H1 (cell line): ENCODE measurements around the gene DIP2B. TPM values are rescaled to one million over a fixed set of nuclear protein-coding genes. Genes with fewer than 3 reads are reported as not detected.

ENCODE experiments used
- CTCF ChIA-PET: fragments of 300-600 bp; sonication (Branson Sonifier 250); formaldehyde crosslinking; loops from one replicate; lab custom pipeline; 2021; ENCODE audit not compliant: partially characterized antibody; lab: Charles Lee
- POLR2A ChIA-PET: fragments of 300-600 bp; sonication (Branson Sonifier 250); formaldehyde crosslinking; loops from one replicate; lab custom pipeline; 2021; ENCODE audit warnings: inconsistent platforms; ENCODE audit not compliant: partially characterized antibody; lab: Charles Lee
- DNase-seq, 2 experiments: peaks; one replicate each; pipeline versions ENCODE4 v3.0.0 to v3.0.0-alpha.2; 2010 to 2022; ENCODE audit warnings: low spot score in 2 of 2, low read depth in 1 of 2, mixed read lengths in 1 of 2
- FAIRE-seq: peaks from 2 replicates; lab custom pipeline; 2011; peaks lifted over from hg19 to GRCh38; lab: Jason Lieb, UNC
- H2AFZ ChIP-seq: 2 replicates; pipeline ENCODE4 v1.8.1; 2012; ENCODE audit warnings: low read length, inconsistent platforms
- H2AK5ac ChIP-seq: 2 replicates; pipeline ENCODE4 v1.6.1; 2013; ENCODE audit warnings: low read depth, low read length
- H2BK120ac ChIP-seq: replicated peaks from 2 replicates; pipeline ENCODE3; 2013; ENCODE audit warnings: low read depth, low read length, inconsistent platforms
- H2BK12ac ChIP-seq: 2 replicates; pipeline ENCODE4 v1.6.1; 2013; ENCODE audit warnings: low read depth, low read length
- H2BK15ac ChIP-seq: 2 replicates; pipeline ENCODE4 v1.6.1; 2013; ENCODE audit warnings: low read length
- H2BK20ac ChIP-seq: 2 replicates; pipeline ENCODE4 v1.6.1; 2013; ENCODE audit warnings: low read length
- H2BK5ac ChIP-seq: 2 replicates; pipeline ENCODE4 v1.6.1; 2013; ENCODE audit warnings: low read depth, low read length
- H3K14ac ChIP-seq: 2 replicates; pipeline ENCODE4 v1.6.1; 2013; ENCODE audit warnings: inconsistent platforms; ENCODE audit not compliant: insufficient read length
- H3K18ac ChIP-seq: 2 replicates; pipeline ENCODE4 v1.6.1; 2013; ENCODE audit warnings: low read length; ENCODE audit errors: extremely low read depth
- H3K23ac ChIP-seq: 2 replicates; pipeline ENCODE4 v1.6.1; 2013; ENCODE audit warnings: inconsistent platforms; ENCODE audit not compliant: insufficient read length
- H3K23me2 ChIP-seq: 2 replicates; pipeline ENCODE4 v1.6.1; 2013; ENCODE audit warnings: low read depth, low read length
- H3K27ac ChIP-seq: 2 replicates; pipeline ENCODE4 v1.6.1; 2011; ENCODE audit warnings: low read depth, low read length, inconsistent platforms
- H3K27me3 ChIP-seq, 4 experiments: replicated peaks in 1 of 4; 1 replicate in 1 of 4; 2 replicates in 3 of 4; pipeline versions ENCODE4 v1.6.1 to v1.8.1; 2011 to 2013; ENCODE audit warnings: low read length in 3 of 4, mild to moderate bottlenecking in 3 of 4, inconsistent platforms in 2 of 4, mixed read lengths in 2 of 4, moderate library complexity in 1 of 4; ENCODE audit not compliant: control insufficient read depth in 3 of 4, insufficient read depth in 3 of 4; ENCODE audit errors: extremely low read depth in 1 of 4
- H3K36me3 ChIP-seq, 4 experiments: 2 replicates each; pipeline versions ENCODE4 v1.6.1 to v1.8.1; 2011 to 2013; ENCODE audit warnings: mild to moderate bottlenecking in 4 of 4, low read length in 3 of 4, moderate library complexity in 2 of 4, control low read depth in 1 of 4, inconsistent platforms in 1 of 4; ENCODE audit not compliant: insufficient read depth in 4 of 4, control insufficient read depth in 2 of 4
- H3K4ac ChIP-seq: replicated peaks from 2 replicates; pipeline ENCODE3; 2013; ENCODE audit warnings: low read length, low read depth, mixed read lengths, inconsistent platforms; ENCODE audit not compliant: insufficient read length
- H3K4me1 ChIP-seq, 4 experiments: replicated peaks in 1 of 4; 1 replicate in 1 of 4; 2 replicates in 3 of 4; pipeline versions ENCODE4 v1.6.1 to v1.8.1; 2011 to 2013; ENCODE audit warnings: low read length in 3 of 4, inconsistent platforms in 2 of 4, mixed read lengths in 1 of 4; ENCODE audit not compliant: insufficient read depth in 4 of 4, control insufficient read depth in 3 of 4
- H3K4me2 ChIP-seq, 2 experiments: 2 replicates each; pipeline versions ENCODE4 v1.6.1 to v1.8.1; 2011 to 2013; ENCODE audit warnings: low read depth in 2 of 2, low read length in 2 of 2, control low read depth in 1 of 2, inconsistent platforms in 1 of 2, mild to moderate bottlenecking in 1 of 2; ENCODE audit not compliant: insufficient read depth in 1 of 2
- H3K4me3 ChIP-seq, 4 experiments: fragments of 200-600, 300-600 bp in 1 of 4; sonication (generic), shearing (Covaris generic), sonication (Bioruptor Twin) in 1 of 4; 2 replicates each; pipeline versions ENCODE4 v1.5.1 to v1.8.1; 2011 to 2016; ENCODE audit warnings: low read length in 4 of 4, low read depth in 3 of 4, control low read depth in 2 of 4, inconsistent platforms in 2 of 4, mild to moderate bottlenecking in 2 of 4, mixed read lengths in 1 of 4, moderate library complexity in 1 of 4; ENCODE audit not compliant: insufficient read depth in 2 of 4; ENCODE audit errors: extremely low read depth in 1 of 4
- H3K56ac ChIP-seq: replicated peaks from 2 replicates; pipeline ENCODE3; 2013; ENCODE audit warnings: low read depth, mild to moderate bottlenecking, mixed read lengths, low read length, inconsistent platforms; ENCODE audit not compliant: insufficient read length
- H3K79me1 ChIP-seq: 2 replicates; pipeline ENCODE4 v1.6.1; 2013; ENCODE audit warnings: low read depth, low read length, control low read depth
- H3K79me2 ChIP-seq, 2 experiments: 2 replicates each; pipeline versions ENCODE4 v1.6.1 to v1.8.1; 2012 to 2013; ENCODE audit warnings: low read length in 2 of 2, mild to moderate bottlenecking in 2 of 2, inconsistent platforms in 1 of 2; ENCODE audit not compliant: insufficient read depth in 2 of 2, control insufficient read depth in 1 of 2
- H3K9ac ChIP-seq, 4 experiments: replicated peaks in 1 of 4; 1 replicate in 1 of 4; 2 replicates in 3 of 4; pipeline versions ENCODE4 v1.6.1 to v1.8.1; 2011 to 2013; ENCODE audit warnings: low read depth in 3 of 4, low read length in 3 of 4, control low read depth in 2 of 4, mild to moderate bottlenecking in 2 of 4, moderate library complexity in 2 of 4, inconsistent platforms in 1 of 4; ENCODE audit errors: extremely low read depth in 1 of 4
- H3K9me3 ChIP-seq, 2 experiments: 2 replicates each; pipeline versions ENCODE4 v1.6.1 to v1.8.1; 2012 to 2013; ENCODE audit warnings: mild to moderate bottlenecking in 2 of 2, moderate library complexity in 2 of 2, control low read depth in 1 of 2, inconsistent platforms in 1 of 2, low read depth in 1 of 2, low read length in 1 of 2, mixed read lengths in 1 of 2; ENCODE audit not compliant: insufficient read depth in 2 of 2
- H4K20me1 ChIP-seq, 2 experiments: replicated peaks in 1 of 2; 2 replicates each; pipeline versions ENCODE3 to v1.8.1; 2011 to 2013; ENCODE audit warnings: inconsistent platforms in 2 of 2, low read length in 2 of 2, mild to moderate bottlenecking in 1 of 2; ENCODE audit not compliant: insufficient read depth in 2 of 2, control insufficient read depth in 1 of 2
- H4K5ac ChIP-seq: 2 replicates; pipeline ENCODE4 v1.6.1; 2013; ENCODE audit warnings: low read length, low read depth, mixed read lengths, inconsistent platforms; ENCODE audit not compliant: insufficient read length
- H4K8ac ChIP-seq: 2 replicates; pipeline ENCODE4 v1.8.0; 2013; ENCODE audit warnings: mild to moderate bottlenecking, moderate library complexity, low read length, inconsistent platforms; ENCODE audit not compliant: insufficient read depth; ENCODE audit errors: extremely low read depth
- H4K91ac ChIP-seq: replicated peaks from 2 replicates; pipeline ENCODE3; 2013; ENCODE audit warnings: low read length, mixed read lengths, inconsistent platforms; ENCODE audit not compliant: insufficient read length
- CHD2 ChIP-seq: IDR thresholded peaks from 2 replicates; pipeline ENCODE4 v1.6.1; 2012; ENCODE audit warnings: low read length, improper control_type of control experiment
- HDAC2 ChIP-seq, 2 experiments: fragments of 300-600 bp in 1 of 2; sonication (generic) in 1 of 2; IDR thresholded peaks; 2 replicates each; pipeline ENCODE4 v1.6.1; 2011 to 2012; ENCODE audit warnings: low read depth in 2 of 2, low read length in 2 of 2, mild to moderate bottlenecking in 2 of 2, moderate library complexity in 2 of 2, borderline replicate concordance in 1 of 2, inconsistent platforms in 1 of 2
- KDM4A ChIP-seq: IDR thresholded peaks from one replicate; pipeline ENCODE4 v1.7.1; 2012; ENCODE audit warnings: low read depth, mild to moderate bottlenecking, moderate library complexity, low read length, inconsistent platforms; ENCODE audit not compliant: severe bottlenecking
- RAD21 ChIP-seq, 2 experiments: IDR thresholded peaks in 1 of 2; conservative IDR thresholded peaks in 1 of 2; 2 replicates each; pipeline ENCODE4 v1.6.1; 2011; ENCODE audit warnings: low read depth in 2 of 2, low read length in 2 of 2, improper control_type of control experiment in 1 of 2, inconsistent platforms in 1 of 2, mild to moderate bottlenecking in 1 of 2, moderate library complexity in 1 of 2
- SIX5 ChIP-seq: IDR thresholded peaks from 2 replicates; pipeline ENCODE4 v1.6.1; 2011; ENCODE audit warnings: mild to moderate bottlenecking, low read depth, low read length
- SP2 ChIP-seq: IDR thresholded peaks from 2 replicates; pipeline ENCODE4 v1.6.1; 2012; ENCODE audit warnings: mild to moderate bottlenecking, low read length, inconsistent platforms
- YY1 ChIP-seq: IDR thresholded peaks from 2 replicates; pipeline ENCODE4 v1.6.1; 2011; ENCODE audit warnings: low read depth, mild to moderate bottlenecking, low read length
- WGBS, 2 experiments: shearing (Covaris generic) in 1 of 2; methylation state at CpG; one replicate each; pipeline versions ENCODE4 v1.1.6 to v1.1.7; 2013 to 2015; ENCODE audit warnings: low lambda C conversion rate in 2 of 2, mixed read lengths in 2 of 2, inconsistent platforms in 1 of 2, low coverage in 1 of 2, missing lambda C conversion rate in 1 of 2; ENCODE audit not compliant: insufficient replicate concordance in 2 of 2, insufficient coverage in 1 of 2, insufficient read length in 1 of 2; ENCODE audit errors: extremely low coverage in 1 of 2, missing lambda C conversion rate in 1 of 2; 5-methylcytosine and 5-hydroxymethylcytosine counted together
- polyA plus RNA-seq, 7 experiments: library from polyadenylated mRNA; depleted of rRNA in 3 of 7; stranded (reverse) in 5 of 7; unstranded in 2 of 7; fragments of >200 nt in 5 of 7; fragments of 200-250 nt in 2 of 7; gene quantifications; 1 replicate in 5 of 7; 2 replicates in 1 of 7; 4 replicates in 1 of 7; pipeline versions ENCODE4 v1.2.1 to v1.2.3, GENCODE V29; 2011 to 2013; ENCODE audit warnings: missing spikeins in 2 of 7, mixed read lengths in 2 of 7
- total RNA-seq: library from RNA; stranded (reverse); fragmentation: NEBNext Ultra II Directional; extraction: Animal tissue kit (Norgen Biotek cat#: 25700); gene quantifications from 2 replicates; pipeline ENCODE4 v1.2.1, GENCODE V29; 2021

The DIP2B gene
- total and polyA plus RNA-seq, 2 of the 8 experiments (the other 6 are each of a cell fraction or from before 2014, with no cell fraction given) = 11.1 to 29.6 TPM

GRCh38 chr12:50573271-50573670 lies 68.5 kb downstream of the DIP2B start:
- Histone ChIP-seq H3K14ac (no peak overlapping the region), H2BK5ac (no peak overlapping the region), H3K23ac (no peak overlapping the region), H3K27me3 (no peaks in the 10 kb centered on the region), H2BK12ac (no peak overlapping the region), H3K79me2 (peaks cover 0 to 59% of the 10 kb centered on the region in 2 experiments; a peak in 3 of 4 replicates), H3K56ac (no peak overlapping the region), H3K4me3 (no peak overlapping the region), H3K27ac (no peak overlapping the region), H2BK20ac (no peak overlapping the region), H3K18ac (no peak overlapping the region), H3K4me1 (peaks cover 0 to 21% (median 17%) of the 10 kb centered on the region in 4 experiments; a peak in 5 of 7 replicates), H2AK5ac (peak overlapping the region; percentile 53; the same call in 1 of the 2 replicates), H3K23me2 (no peaks in the 10 kb centered on the region), H3K36me3 (no peaks in the 10 kb centered on the region), H4K5ac (no peak overlapping the region), H3K4ac (no peak overlapping the region), H4K20me1 (no peaks in the 10 kb centered on the region), H2AFZ (no peak overlapping the region), H4K8ac (no peak overlapping the region), H3K79me1 (no peaks in the 10 kb centered on the region; the same call in 1 of the 2 replicates), H2BK120ac (no peak overlapping the region), H2BK15ac (no peak overlapping the region), H3K9ac (no peak overlapping the region), H3K9me3 (no peaks in the 10 kb centered on the region), H4K91ac (no peak overlapping the region), H3K4me2 (no peak overlapping the region)
- ChIA-PET CTCF (interaction anchor here (0.6 to 1.4 kb wide), 2 partner anchors 8 to 14 kb away, joined by 3 read pairs; no protein-coding TSS in a partner anchor), POLR2A (no interaction called here)
- FAIRE-seq (no peak), DNase-seq (no peak)
- TF ChIP-seq KDM4A (no peak), CHD2 (no peak), SP2 (no peak), YY1 (no peak), RAD21 (IDR thresholded peaks at IDR 0.05 in 1 of 2, conservative IDR thresholded peaks at IDR 0.05 in 1 of 2; ENCODE audit: low read depth in 2 of 2, low read length in 2 of 2) (no peak), SIX5 (no peak), HDAC2 (IDR thresholded peaks at IDR 0.05; ENCODE audit: borderline replicate concordance in 1 of 2, low read depth in 2 of 2, low read length in 2 of 2) (no peak)
- WGBS, 2 experiments = 94% methylated on average over 2 of the region's 2 CpGs; no CpG with 5 or more reads in 1 of the 2 experiments
